ENCODE results near the gene TWIST2. TPM values are rescaled to one million over a fixed set of nuclear protein-coding genes. Genes with fewer than 3 reads are reported as not detected.

Gene TWIST2
- total RNA-seq, 2 donors from 2014 or later = 1.9 TPM; not detected in 1

GRCh38 chr2:238875101-238875470, 27.2 kb downstream of the TWIST2 start:
- Histone ChIP-seq H3K4me3 (ENCODE audit: low read length) (no peak overlapping the region), H3K27ac (ENCODE audit: low read depth, low read length) (no peak overlapping the region), H3K9ac (ENCODE audit: extremely low read depth, low read length, poor library complexity, severe bottlenecking) (no peak overlapping the region), H3K9me3 (ENCODE audit: control insufficient read depth, low read length) (no peaks in the 10 kb centered on the region), H3K4me1 (ENCODE audit: control insufficient read depth, insufficient read depth, low read length) (peaks cover 3% of the 10 kb centered on the region), H3K27me3 (ENCODE audit: control insufficient read depth, insufficient read depth, low read length, poor library complexity, severe bottlenecking) (no peaks in the 10 kb centered on the region), H3K36me3 (ENCODE audit: control insufficient read depth, insufficient read depth, low read length) (no peaks in the 10 kb centered on the region)
- Mint-ChIP-seq H3K9me3 (peaks cover 1% of the 10 kb centered on the region), H3K27me3 (ENCODE audit: insufficient read depth) (no peaks in the 10 kb centered on the region), H3K4me3 (no peak overlapping the region), H3K27ac (no peak overlapping the region), H3K4me1 (peaks cover 7% of the 10 kb centered on the region), H3K36me3 (ENCODE audit: low read depth) (no peaks in the 10 kb centered on the region)
- WGBS, 2 experiments (ENCODE audit: insufficient coverage in 1 of 2, insufficient read length in 1 of 2) = 87 to 93% methylated on average over 2 to 3 of the region's 3 CpGs
- DNase-seq = peak; percentile 72
- TF ChIP-seq CTCF (conservative IDR thresholded peaks at IDR 0.05) = peak; percentile 71

- Mint-ChIP-seq H3K36me3 (ENCODE audit: low read depth) (no peaks in the 10 kb centered on the region), H3K27ac (no peak overlapping the region), H3K4me1 (peaks cover 7% of the 10 kb centered on the region), H3K4me3 (no peak overlapping the region), H3K9me3 (peaks cover 1% of the 10 kb centered on the region), H3K27me3 (ENCODE audit: insufficient read depth) (no peaks in the 10 kb centered on the region)
- no peak for TF ChIP-seq CTCF (conservative IDR thresholded peaks at IDR 0.05)
- H3K36me3 ChIP-seq (ENCODE audit: control insufficient read depth, insufficient read depth, low read length) = no peaks in the 10 kb centered on the region
- 89 to 97% methylated on average over 16 to 17 of the region's 17 CpGs for WGBS, 2 experiments (ENCODE audit: insufficient coverage in 1 of 2, insufficient read length in 1 of 2)
- no peaks in the 10 kb centered on the region for H3K9me3 ChIP-seq (ENCODE audit: control insufficient read depth, low read length)
- H3K4me1 ChIP-seq (ENCODE audit: control insufficient read depth, insufficient read depth, low read length) = peaks cover 3% of the 10 kb centered on the region
- no peaks in the 10 kb centered on the region for H3K27me3 ChIP-seq (ENCODE audit: control insufficient read depth, insufficient read depth, low read length, poor library complexity, severe bottlenecking)
- H3K27ac ChIP-seq (ENCODE audit: low read depth, low read length) = no peak overlapping the region
- H3K4me3 ChIP-seq (ENCODE audit: low read length) = no peak overlapping the region
- DNase-seq = no peak
- no peak overlapping the region for H3K9ac ChIP-seq (ENCODE audit: extremely low read depth, low read length, poor library complexity, severe bottlenecking)
These were observed 27.8 kb downstream of the TWIST2 start for GRCh38 chr2:238875471-238876231.

GRCh38 chr2:238876232-238876630, 28.3 kb downstream of the TWIST2 start:
- Mint-ChIP-seq H3K4me1 (peaks cover 7% of the 10 kb centered on the region), H3K27me3 (ENCODE audit: insufficient read depth) (no peaks in the 10 kb centered on the region), H3K27ac (no peak overlapping the region), H3K36me3 (ENCODE audit: low read depth) (no peaks in the 10 kb centered on the region), H3K4me3 (no peak overlapping the region), H3K9me3 (peaks cover 1% of the 10 kb centered on the region)
- Histone ChIP-seq H3K4me1 (ENCODE audit: control insufficient read depth, insufficient read depth, low read length) (peaks cover 3% of the 10 kb centered on the region), H3K9me3 (ENCODE audit: control insufficient read depth, low read length) (no peaks in the 10 kb centered on the region), H3K9ac (ENCODE audit: extremely low read depth, low read length, poor library complexity, severe bottlenecking) (no peak overlapping the region), H3K27me3 (ENCODE audit: control insufficient read depth, insufficient read depth, low read length, poor library complexity, severe bottlenecking) (no peaks in the 10 kb centered on the region), H3K4me3 (ENCODE audit: low read length) (no peak overlapping the region), H3K36me3 (ENCODE audit: control insufficient read depth, insufficient read depth, low read length) (no peaks in the 10 kb centered on the region), H3K27ac (ENCODE audit: low read depth, low read length) (no peak overlapping the region)
- WGBS, 2 experiments (ENCODE audit: insufficient coverage in 1 of 2, insufficient read length in 1 of 2) = 80 to 90% methylated on average over 1 to 3 of the region's 3 CpGs
- no peak for DNase-seq
- TF ChIP-seq CTCF (conservative IDR thresholded peaks at IDR 0.05) = no peak

Measured in endodermal cell (in vitro differentiated cells).